ENCODE data around the gene TMEM270. TPM values are rescaled to one million over a fixed set of nuclear protein-coding genes. Genes with fewer than 3 reads are reported as not detected.

Gene TMEM270
- total RNA-seq, 6 donors from 2014 or later, result not detected

DNA sequence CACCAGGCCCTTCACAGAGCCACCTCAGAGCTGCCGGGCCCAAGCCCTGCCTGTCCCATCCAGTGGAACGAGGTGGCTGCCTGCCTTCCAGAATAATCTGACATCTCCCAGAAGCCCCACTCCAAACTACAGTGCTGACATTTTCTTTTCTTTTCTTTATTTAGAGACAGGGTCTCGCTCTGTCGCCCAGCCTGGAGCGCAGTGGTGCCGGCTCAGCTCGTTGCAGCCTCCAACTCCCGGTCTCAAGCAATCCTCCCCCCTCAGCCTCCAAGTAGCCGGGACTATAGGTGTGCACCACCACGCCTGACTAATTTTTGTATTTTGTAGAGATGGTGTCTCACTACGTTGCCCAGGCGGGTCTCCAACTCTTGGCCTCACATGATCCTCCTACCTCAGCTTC is 346 bp downstream of the TMEM270 start:
- Histone ChIP-seq H3K27ac (no peak overlapping the region), H3K4me3 (no peak overlapping the region), H3K9me3 (no peaks in the 10 kb centered on the region), H3K4me1 (no peaks in the 10 kb centered on the region), H3K36me3 (no peaks in the 10 kb centered on the region), H3K27me3 (no peaks in the 10 kb centered on the region)
- DNase-seq (peak in 1 of 2 donors; percentile 55), ATAC-seq (ENCODE audit: low FRiP score in 2 of 2) (no peak)
- WGBS, 2 donors, result 92 to 96% methylated on average over 12 of the region's 12 CpGs
- no peak for TF ChIP-seq POLR2AphosphoS5 (IDR thresholded peaks at IDR 0.05)
- TF ChIP-seq EP300 (IDR thresholded peaks at IDR 0.05), result no peak
- TF ChIP-seq, protein P1, sequence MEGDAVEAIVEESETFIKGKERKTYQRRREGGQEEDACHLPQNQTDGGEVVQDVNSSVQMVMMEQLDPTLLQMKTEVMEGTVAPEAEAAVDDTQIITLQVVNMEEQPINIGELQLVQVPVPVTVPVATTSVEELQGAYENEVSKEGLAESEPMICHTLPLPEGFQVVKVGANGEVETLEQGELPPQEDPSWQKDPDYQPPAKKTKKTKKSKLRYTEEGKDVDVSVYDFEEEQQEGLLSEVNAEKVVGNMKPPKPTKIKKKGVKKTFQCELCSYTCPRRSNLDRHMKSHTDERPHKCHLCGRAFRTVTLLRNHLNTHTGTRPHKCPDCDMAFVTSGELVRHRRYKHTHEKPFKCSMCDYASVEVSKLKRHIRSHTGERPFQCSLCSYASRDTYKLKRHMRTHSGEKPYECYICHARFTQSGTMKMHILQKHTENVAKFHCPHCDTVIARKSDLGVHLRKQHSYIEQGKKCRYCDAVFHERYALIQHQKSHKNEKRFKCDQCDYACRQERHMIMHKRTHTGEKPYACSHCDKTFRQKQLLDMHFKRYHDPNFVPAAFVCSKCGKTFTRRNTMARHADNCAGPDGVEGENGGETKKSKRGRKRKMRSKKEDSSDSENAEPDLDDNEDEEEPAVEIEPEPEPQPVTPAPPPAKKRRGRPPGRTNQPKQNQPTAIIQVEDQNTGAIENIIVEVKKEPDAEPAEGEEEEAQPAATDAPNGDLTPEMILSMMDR (IDR thresholded peaks at IDR 0.05), result no peak
- no peak for TF ChIP-seq POLR2A (IDR thresholded peaks at IDR 0.05)

DNA sequence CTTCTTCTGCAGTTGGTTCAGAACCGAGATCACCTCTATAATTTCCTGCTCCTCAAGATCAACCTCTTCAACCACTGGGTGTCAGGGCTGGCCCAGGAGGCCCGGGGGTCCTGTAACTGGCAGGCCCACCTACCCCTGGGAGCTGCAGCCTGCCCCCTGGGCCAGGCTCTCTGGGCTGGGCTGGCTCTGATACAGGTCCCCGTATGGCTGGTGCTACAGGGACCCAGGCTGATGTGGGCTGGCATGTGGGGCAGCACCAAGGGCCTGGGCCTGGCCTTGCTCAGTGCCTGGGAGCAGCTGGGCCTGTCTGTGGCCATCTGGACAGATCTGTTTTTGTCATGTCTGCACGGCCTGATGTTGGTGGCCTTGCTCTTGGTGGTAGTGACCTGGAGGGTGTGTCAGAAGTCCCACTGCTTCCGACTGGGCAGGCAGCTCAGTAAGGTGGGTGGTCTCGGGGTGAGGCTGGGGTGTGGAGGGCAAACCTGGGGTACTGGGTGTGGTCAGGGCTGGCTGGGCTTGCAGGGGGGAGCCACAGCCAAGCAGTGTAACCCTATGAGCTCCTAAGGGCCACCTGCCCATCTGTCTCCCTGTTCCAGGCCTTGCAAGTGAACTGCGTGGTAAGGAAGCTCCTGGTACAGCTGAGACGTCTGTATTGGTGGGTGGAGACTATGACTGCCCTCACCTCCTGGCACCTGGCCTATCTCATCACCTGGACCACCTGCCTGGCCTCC is 4.2 kb downstream of the TMEM270 start:
- H3K27me3 ChIP-seq, result no peaks in the 10 kb centered on the region
- 85 to 86% methylated on average over 4 to 7 of the region's 8 CpGs for WGBS, 2 donors
- DNase-seq (peak in 1 of 2 donors; percentile 59), ATAC-seq (ENCODE audit: low FRiP score in 2 of 2) (no peak)
- no peaks in the 10 kb centered on the region for H3K36me3 ChIP-seq
- H3K27ac ChIP-seq, result no peak overlapping the region
- H3K4me1 ChIP-seq, result peaks cover 17 to 19% (median 18%) of the 10 kb centered on the region in 4 donors
- TF ChIP-seq POLR2A (IDR thresholded peaks at IDR 0.05) (no peak), EP300 (IDR thresholded peaks at IDR 0.05) (no peak), POLR2AphosphoS5 (IDR thresholded peaks at IDR 0.05) (no peak)
- TF ChIP-seq, protein P1 (IDR thresholded peaks at IDR 0.05), result no peak
- no peaks in the 10 kb centered on the region for H3K9me3 ChIP-seq
- no peak overlapping the region for H3K4me3 ChIP-seq

DNA sequence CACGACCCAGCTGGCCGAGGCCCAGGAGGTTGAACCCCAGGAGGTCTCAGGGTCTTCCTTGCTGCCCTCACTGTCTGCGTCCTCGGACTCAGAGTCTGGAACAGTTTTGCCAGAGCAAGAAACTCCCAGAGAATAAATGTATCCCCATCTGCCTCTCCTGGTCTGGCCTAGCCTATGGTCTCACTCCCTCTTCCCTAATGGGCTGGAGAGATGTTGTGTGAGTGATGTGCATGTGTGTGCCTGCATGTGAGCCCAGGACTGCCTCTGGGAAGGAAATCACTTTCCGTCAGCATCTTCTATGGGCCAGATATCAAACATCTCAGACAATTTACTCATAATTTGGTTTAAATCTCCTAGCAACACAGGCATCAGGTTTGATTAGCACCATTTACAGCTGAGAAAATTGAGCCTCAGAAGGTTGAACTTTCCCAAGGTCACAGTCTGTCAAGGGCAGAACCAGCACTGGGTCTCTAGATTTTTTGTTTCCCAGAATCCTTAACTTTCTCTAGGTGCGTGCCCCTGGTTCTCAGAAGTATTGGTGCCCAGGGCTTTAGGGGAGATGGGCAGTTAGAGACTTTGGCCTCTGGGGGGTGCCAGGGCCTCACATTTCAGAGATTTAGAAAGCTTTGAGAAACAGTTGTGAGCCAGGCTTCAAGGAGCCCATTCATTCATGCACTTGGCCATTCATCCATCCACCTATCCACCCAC is 4.9 kb downstream of the TMEM270 start:
- ATAC-seq (ENCODE audit: low FRiP score in 2 of 2) (peak in 1 of 2 donors; percentile 67), DNase-seq (no peak)
- TF ChIP-seq POLR2AphosphoS5 (IDR thresholded peaks at IDR 0.05) (no peak), POLR2A (IDR thresholded peaks at IDR 0.05) (no peak), EP300 (IDR thresholded peaks at IDR 0.05) (no peak)
- TF ChIP-seq, protein P1 (IDR thresholded peaks at IDR 0.05), result peak in 5 of 6 experiments; percentile 42 to 67 (median 63)
- no peaks in the 10 kb centered on the region for H3K27me3 ChIP-seq
- peaks cover 20 to 26% (median 21%) of the 10 kb centered on the region in 4 donors for H3K4me1 ChIP-seq
- H3K36me3 ChIP-seq, result no peaks in the 10 kb centered on the region
- WGBS, 2 donors, result 83 to 85% methylated on average over 6 of the region's 6 CpGs
- no peaks in the 10 kb centered on the region for H3K9me3 ChIP-seq
- H3K27ac ChIP-seq, result no peak overlapping the region
- no peak overlapping the region for H3K4me3 ChIP-seq

DNA sequence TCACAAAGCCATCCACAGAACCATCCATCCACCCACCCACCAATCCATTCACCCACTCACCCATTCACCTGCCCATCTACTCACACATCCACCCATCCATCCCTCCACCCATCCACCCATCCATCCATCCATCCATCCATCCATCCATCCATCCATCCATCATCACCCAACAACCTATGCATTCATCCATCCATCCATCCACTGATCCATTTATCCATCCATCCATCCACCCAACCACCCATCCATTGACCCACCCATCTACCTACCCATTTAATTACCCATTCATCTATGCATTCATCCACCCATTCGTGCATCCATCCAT is 5.4 kb downstream of the TMEM270 start:
- Histone ChIP-seq H3K36me3 (no peaks in the 10 kb centered on the region), H3K4me3 (no peak overlapping the region), H3K9me3 (no peaks in the 10 kb centered on the region), H3K27ac (no peak overlapping the region), H3K27me3 (no peaks in the 10 kb centered on the region), H3K4me1 (peaks cover 20 to 27% (median 22%) of the 10 kb centered on the region in 4 donors)
- TF ChIP-seq, protein P1 (IDR thresholded peaks at IDR 0.05), result no peak
- TF ChIP-seq EP300 (IDR thresholded peaks at IDR 0.05) (no peak), POLR2AphosphoS5 (IDR thresholded peaks at IDR 0.05) (no peak), POLR2A (IDR thresholded peaks at IDR 0.05) (no peak)
- 98 to 100% methylated on average over 1 of the region's 1 CpG for WGBS, 2 donors
- ATAC-seq (ENCODE audit: low FRiP score in 2 of 2) (no peak), DNase-seq (no peak)
